RPMI8226 (cell line): ENCODE results near the gene HHATL.
"Not testable (repeated sequence)": the region's sequence is repeated elsewhere in the genome, so short reads cannot be mapped to it uniquely, and the experiment has no call there.

Experiments
- DNase-seq: peaks from one replicate; pipeline ENCODE4 v3.0.0-alpha.2; 2015

Gene HHATL

DNA sequence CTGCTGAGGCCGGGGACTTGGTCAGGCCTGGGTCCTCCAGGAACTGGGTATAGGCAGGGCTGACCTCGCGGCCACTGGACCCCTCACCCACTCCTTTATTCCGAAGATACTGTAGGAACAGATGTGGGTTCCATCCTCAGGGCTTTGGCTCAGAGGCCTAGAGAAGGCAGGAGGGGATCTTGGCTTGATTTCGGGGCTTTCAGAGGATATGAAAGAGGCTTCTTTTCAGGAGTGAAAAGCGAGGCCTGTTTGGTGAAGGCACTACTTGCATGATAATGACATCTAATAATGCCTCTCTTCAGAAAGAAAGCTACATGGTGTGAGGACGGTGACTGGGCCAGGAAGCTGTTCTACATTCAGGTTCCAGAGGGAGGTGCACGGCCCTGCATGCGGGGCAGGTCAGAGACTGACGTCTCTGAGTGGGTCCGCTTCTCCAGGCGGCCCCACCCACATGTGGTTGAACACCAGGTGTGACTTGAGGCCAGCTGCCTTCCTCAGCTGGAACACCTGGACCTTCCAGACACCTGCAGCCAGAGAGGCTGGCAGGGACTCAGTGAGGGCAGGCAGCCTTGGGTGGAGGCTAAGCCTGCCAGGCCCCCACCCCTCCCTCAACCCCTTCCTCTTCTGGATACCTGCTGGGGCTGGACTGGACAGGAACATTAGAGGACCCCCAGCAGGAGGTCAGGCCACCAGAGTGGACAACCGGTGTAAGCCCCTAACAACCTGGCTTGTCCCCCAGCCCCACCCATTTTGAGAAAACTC, 31.1 kb upstream of the HHATL start:
- peak; percentile 81 for DNase-seq

DNA sequence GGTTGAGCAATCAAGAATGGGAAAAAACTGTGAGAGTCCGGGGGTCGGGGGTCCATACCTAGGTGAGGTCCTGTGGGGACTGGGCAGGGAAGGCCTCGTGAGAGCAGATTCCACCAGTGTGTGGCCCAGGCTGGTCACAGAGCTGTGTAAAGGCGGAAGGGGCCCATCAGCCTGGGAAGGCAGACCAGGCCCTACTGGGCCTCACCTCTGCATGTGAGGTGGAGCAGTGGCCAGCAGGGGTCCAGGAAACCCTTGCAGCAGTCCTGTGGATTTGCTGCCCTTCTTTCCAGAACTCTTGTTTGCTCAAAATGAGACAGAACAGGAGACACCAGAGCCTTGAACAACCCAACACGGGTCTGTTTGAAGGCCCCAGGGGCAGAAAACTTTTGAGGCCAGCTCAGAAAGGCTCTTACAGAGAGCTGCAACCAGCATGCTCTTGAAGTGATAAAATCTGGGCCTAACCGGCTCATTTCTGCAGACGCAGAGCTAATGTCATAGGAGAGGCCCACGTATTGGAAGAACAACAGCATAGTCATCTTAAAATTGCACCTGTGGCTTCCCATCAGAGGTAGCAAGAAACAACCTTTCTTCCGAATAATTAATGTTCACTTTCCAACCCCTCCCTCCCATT, 30.3 kb upstream of the HHATL start:
- no peak for DNase-seq

GRCh38 chr3:42732196-42732828, 29.7 kb upstream of the HHATL start:
- DNase-seq, result no peak

DNA sequence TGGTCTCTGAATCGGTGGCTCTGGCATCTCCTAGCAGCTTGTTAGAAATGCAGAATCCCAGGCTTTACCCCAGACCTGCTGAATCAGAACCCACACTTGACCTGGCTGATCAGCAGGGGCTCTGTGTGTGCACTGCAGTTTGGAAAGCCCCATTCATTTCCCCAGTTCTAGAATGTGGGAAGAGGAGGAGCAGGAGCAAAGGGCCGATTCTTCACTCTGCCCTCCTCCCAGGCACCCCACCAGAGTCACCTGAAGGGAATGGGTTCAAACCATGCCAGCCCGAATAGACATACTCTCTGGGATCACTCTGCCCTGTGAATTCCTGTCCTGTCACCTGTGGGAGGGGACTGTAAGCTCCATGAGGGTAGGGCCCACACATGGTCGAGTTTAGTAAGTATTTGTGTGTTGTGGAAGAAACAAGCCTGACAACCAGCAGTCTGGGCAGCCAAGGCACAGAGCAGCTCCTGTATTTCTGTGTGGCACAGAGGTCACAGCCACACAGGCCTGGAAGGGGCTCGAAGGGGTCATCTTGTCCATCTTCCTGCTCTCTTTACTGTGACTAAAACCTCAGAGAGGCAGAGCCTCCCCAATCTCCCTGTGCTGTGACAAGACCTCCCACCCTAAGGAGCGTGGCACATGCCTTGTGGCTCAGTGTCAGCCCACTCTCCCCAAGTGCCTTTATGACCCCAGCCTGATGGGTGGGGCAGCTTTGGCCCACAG, 29.0 kb upstream of the HHATL start:
- no peak for DNase-seq

- no peak for DNase-seq
These were observed 28.3 kb upstream of the HHATL start for GRCh38 chr3:42730706-42731420.

- DNase-seq, result no peak
These were observed 27.7 kb upstream of the HHATL start for GRCh38 chr3:42730294-42730693.

DNA sequence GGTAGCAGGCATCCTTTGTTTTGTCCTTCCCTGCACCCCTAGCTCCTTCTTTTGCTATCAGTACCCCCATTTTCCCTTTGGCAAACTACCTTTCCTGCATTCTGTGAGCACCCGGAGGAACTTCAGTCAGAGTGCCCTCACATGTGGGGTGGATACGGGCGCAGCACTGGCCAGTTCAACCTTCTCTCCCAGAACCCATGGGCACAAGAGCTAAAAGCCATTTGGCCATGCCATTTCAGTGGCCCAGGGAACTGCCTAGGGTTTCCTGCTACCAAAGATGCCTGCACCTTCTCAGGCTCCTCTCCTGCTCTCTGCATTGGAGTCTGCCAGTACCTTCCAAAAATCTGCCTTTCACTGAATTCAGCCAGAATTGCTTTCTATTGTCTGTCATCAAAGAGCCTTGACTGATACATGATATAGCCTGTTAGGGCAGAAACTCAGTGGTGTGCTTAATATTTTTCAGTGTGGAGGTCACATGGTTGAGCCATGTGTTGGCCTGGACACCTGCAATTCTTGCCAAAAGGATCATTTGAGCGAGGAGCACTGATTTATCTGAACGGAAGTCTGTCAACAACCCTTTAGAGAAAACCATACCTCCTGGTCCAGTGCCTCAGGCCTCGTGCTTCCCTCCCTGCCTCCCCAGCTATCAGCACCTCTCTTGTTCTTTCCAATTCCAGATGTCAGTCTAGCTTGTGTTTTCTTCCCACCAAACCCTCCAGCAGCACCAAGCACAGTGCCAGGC, 27.0 kb upstream of the HHATL start:
- DNase-seq, result no peak

DNA sequence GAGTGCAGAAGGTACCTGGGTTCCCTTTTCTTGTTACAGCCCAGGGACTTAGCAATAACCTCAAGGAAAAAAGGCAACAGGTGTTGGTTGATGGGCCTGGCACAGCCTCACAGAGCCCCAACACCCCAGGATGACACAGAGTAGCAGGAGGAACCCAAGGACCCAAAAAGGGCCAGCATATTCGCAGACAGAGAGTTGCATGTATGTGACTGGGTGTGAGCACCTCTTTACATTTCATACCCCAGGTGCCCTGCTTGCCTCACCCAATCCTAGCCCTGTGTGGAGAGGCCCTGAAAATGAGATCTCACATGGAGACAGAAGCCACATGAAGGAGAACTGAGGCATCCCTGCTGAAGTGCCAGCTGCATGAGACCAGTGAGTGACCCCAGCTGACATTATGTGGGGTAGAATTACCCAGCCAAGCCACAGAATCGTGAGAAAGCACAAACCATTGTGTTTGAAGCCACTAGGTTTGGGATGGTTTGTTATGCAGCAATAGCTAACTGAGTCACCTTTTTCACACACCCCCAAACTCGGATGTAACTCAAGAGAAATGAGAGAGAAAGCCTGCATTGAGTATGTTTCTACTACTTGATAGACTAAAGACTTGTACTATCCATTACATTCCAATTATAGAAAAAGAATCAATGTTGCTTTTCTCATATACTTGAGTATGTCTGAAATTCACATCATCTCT, 26.2 kb upstream of the HHATL start:
- DNase-seq, result no peak

GRCh38 chr3:42728056-42728455, 25.5 kb upstream of the HHATL start:
- no peak for DNase-seq

DNA sequence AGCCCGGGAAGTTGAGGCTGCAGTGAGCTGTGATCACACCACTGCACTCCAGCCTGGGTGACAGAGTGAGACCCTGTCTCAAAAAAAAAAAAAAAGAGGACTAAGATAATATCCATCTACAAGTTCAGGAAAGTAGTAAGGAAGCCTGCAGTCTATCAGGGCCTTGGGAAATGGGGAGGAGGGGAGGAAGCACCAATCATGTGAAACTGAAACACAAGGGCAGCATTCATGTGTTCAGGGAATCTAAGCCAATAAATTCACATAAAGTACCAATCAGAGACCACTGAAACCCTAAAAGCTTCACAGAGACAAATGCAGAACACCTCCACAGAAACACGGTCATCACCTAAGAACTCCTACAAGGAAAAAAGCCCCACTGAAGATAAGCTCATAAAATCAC, 22.9 kb upstream of the HHATL start:
- no peak for DNase-seq

GRCh38 chr3:42723219-42723618, 20.6 kb upstream of the HHATL start:
- DNase-seq, result no peak

DNA sequence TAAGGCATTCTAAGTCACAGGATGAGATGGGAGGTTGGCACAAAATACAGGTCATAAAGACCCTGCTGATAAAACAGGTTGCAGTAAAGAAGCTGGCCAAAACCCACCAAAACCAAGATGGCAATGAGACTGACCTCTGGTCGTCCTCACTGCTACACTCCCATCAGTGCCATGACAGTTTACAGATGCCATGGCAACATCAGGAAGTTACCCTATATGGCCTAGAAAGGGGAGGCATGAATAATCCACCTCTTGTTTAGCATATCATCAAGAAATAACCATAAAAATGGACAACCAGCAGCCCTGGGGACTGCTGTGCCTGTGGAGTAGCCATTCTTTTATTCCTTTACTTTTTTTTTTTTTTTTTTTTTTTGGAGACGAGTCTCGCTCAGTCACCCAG, 19.8 kb upstream of the HHATL start:
- not testable (repeated sequence) for DNase-seq

DNA sequence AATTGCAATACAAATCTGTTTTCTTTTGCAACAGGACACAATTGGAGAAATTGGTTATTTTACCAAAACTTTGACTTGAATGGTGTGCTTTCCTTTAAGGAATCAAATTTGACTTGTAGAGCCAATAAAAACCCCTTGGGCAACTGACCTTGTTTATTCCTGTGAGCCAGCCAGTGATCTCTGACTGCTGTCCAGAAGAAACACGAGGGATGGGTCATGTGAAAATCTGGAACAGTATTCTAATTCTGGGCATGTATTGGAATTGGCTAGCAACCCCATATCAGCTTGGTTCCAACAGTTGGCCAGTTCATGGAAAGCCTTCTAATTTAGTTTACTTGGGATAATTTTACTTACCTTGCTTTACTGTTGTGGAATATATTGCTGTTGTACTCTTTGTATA, 19.1 kb upstream of the HHATL start:
- DNase-seq, result no peak

GRCh38 chr3:42720126-42720525, 17.5 kb upstream of the HHATL start:
- no peak for DNase-seq

DNA sequence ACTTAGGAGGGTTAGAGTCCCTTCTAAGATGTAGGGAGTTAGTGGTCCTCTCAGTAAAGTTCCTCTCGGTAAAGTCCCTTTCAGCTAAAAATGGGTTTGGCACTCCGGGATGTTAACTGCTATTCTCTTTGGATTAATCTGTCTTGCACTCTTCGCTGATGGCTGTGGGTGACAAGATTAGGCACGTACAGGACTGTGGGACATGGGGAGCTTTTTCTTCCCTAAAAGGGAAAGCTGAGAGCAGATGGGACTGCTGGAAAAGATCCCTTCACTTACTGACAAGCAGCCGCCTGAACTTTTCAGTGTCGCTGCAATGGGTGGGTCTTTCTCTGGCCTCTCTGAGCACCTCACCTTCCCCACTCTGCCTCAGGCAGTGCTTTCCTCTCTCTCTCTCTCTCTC, 16.4 kb upstream of the HHATL start:
- DNase-seq, result no peak

GRCh38 chr3:42718338-42718737, 15.7 kb upstream of the HHATL start:
- DNase-seq, result no peak

DNA sequence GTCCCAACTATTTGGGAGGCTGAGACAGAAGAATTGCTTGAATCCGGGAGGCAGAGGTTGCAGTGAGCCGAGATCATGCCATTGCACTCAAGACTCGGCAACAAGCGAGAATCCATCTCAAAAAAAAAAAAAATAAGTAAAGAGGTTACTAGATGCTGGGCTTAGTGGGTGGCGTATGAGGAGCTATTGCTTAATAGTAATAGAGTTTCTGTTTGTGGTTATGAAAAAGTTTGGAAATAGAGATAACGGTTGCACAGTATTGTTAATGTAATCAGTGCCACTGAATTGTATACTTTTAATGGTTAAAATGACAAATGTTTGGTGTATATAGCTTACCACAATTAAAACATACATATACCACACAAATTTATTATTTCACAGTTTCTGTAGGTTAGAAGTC, 14.7 kb upstream of the HHATL start:
- DNase-seq, result no peak

- DNase-seq, result no peak
These were observed 11.7 kb upstream of the HHATL start for GRCh38 chr3:42714171-42714852.

DNA sequence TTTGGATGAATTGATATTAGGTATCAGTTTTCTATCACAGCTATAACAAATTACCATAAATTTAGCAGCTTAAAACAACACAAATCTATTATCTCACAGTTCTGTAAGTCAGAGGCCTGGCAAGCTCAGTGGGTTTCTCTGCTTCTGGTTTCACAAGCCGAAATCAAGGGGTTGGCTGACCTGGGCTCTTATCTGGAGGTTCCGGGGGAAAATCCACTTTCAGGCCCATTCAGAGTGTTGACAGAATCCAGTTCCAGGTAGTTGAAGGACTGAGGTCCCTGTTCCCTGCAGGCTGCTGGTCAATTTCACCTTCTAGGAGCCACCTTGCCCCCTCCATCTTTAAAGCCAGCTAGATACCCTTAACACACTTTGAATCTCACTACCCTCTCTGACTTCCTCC, 11.1 kb upstream of the HHATL start:
- DNase-seq, result no peak

- no peak for DNase-seq
These were observed 10.2 kb upstream of the HHATL start for GRCh38 chr3:42712688-42713372.

DNA sequence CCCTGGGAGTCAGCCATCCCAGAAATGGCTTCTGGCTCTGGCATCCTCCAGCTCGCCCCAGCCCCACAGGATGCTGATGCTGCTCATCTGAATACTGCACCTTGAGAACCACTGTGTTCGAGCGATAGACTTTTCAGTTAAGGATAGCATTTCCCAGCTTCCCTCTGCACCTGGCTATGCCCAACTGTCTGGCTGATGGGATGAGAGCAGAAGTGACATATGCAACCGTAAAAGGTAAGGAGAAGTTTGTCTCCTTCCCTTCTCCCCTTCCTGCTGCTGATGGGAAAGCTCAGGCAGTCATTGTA, 9.7 kb upstream of the HHATL start:
- no peak for DNase-seq
